GM18951 (cell line): Measurements from ENCODE around the gene TNN.

Experiments
- POLR2A ChIP-seq: IDR thresholded peaks from 4 replicates; pipeline ENCODE4 v1.6.1; 2011; ENCODE audit warnings: mild to moderate bottlenecking; ENCODE audit not compliant: insufficient read length, insufficient read depth; ENCODE audit errors: extremely low read depth
- in situ Hi-C: fragments of 300-500 bp; cut with MboI; formaldehyde crosslinking; loops from one replicate; pipeline ENCODE4 v1.12.0; 2022; ENCODE audit warnings: low sequenced_read_pairs, mixed read lengths, inconsistent platforms; ENCODE audit not compliant: unreplicated experiment

Gene TNN

GRCh38 chr1:175186433-175187160 is 119.0 kb downstream of the TNN start:
- in situ Hi-C loops = no loop called here
- no peak for TF ChIP-seq POLR2A

DNA sequence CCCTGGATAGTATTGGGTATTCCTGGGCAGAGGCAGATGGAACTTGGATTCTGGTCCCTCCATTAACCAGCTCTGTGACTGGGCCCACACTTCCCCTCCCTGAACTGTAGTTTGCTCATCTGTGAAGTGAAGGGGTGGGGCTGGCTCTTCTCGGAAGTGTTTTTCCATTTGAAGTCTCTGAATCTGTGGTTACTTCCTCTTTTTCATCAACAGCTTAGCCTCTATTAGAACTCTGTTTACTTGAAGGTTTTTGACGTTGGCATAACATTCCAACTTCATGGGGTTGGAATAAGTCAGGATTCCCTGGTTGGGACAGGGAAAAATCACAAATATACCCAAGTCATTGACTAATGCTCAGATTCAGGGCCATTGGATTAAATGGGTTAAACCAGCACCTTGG is 121.3 kb downstream of the TNN start:
- TF ChIP-seq POLR2A = no peak
- in situ Hi-C loops = no loop called here

- TF ChIP-seq POLR2A = no peak
- in situ Hi-C loops = no loop called here
Observed at GRCh38 chr1:175191659-175192058, 124.0 kb downstream of the TNN start.

GRCh38 chr1:175192111-175192629 is 124.5 kb downstream of the TNN start:
- in situ Hi-C loops = no loop called here
- TF ChIP-seq POLR2A = no peak

GRCh38 chr1:175192630-175193526 is 125.2 kb downstream of the TNN start, which contains the start of gene KIAA0040:
Gene KIAA0040 (minus strand): TSS chr1:175192776. CDS start chr1:175161013, 31,763 bp downstream.
- peak; percentile 66 for TF ChIP-seq POLR2A
- in situ Hi-C loops = no loop called here

- in situ Hi-C loops = no loop called here
- no peak for TF ChIP-seq POLR2A
Observed at GRCh38 chr1:175193527-175193910, 125.9 kb downstream of the TNN start.

GRCh38 chr1:175195281-175195680 is 127.6 kb downstream of the TNN start:
- in situ Hi-C loops = no loop called here
- TF ChIP-seq POLR2A = no peak

DNA sequence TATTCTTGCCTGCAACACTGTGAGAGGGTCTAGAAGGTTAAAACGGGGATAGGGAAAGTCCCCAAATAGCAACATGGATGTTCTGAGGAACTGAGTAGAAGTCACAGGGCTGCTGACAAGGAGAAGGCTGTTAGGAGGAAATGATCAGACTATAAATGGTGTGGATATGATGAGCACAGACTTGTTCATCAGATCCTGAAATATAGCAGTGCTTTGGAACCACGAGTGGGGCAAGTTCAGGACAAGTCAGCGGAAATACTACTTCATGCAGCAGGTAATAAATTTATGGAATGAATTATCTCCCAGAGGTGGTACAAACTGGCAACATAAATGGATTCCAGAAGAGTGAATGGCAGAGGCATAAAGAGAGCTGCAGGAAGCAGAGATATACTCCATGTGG is 128.2 kb downstream of the TNN start:
- in situ Hi-C loops = no loop called here
- TF ChIP-seq POLR2A = no peak

GRCh38 chr1:175197531-175197930 is 129.9 kb downstream of the TNN start:
- in situ Hi-C loops = no loop called here
- no peak for TF ChIP-seq POLR2A
